NOMO-1 treated with DMSO at 0.1 percent for 48 hours (cell line): ENCODE results near the gene PA2G4.
"Not testable (repeated sequence)": the region's sequence is repeated elsewhere in the genome, so short reads cannot be mapped to it uniquely, and the experiment has no call there.

ENCODE experiments used
- DNase-seq: peaks from one replicate; lab custom pipeline; 2025; ENCODE audit not compliant: unreplicated experiment; lab: John Stamatoyannopoulos, UW

Gene PA2G4

DNA sequence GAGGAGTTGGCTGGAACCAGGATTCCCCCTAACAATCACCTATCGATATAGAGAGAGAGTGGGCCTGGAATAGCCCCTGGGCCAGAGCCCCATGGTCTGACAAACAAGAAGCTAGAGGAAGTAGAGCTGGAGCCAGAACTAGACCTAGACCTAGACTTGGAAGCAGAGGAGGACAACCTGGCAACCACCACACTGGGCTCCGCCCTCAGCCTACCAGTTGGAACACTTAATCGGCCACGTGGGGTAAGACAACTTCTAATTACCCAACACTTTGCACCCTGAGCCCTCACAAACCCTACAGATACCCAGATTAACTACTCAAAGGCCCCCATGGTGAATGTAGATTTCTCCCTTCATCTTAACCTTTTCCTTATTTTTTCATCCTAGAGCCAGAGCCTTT lies 4.6 kb upstream of the PA2G4 start:
- DNase-seq: no peak

DNA sequence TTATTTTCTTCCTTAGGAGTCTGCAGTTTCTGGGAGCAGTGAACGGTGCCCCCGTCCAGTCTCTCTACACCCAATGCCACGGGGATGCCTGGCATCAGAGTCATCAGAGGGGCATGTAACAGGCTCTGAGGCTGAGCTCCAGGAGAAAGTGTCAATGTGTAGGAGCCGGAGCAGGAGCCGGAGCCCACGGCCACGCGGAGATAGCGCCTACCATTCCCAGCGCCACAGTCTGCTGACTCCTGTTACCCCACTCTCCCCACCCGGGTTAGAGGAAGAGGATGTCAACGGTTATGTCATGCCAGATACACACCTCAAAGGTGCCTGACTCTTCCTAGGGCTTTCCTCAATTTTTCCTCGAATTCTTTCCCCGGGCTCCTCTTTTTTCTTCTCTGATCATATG lies 3.3 kb upstream of the PA2G4 start:
- DNase-seq: no peak

DNA sequence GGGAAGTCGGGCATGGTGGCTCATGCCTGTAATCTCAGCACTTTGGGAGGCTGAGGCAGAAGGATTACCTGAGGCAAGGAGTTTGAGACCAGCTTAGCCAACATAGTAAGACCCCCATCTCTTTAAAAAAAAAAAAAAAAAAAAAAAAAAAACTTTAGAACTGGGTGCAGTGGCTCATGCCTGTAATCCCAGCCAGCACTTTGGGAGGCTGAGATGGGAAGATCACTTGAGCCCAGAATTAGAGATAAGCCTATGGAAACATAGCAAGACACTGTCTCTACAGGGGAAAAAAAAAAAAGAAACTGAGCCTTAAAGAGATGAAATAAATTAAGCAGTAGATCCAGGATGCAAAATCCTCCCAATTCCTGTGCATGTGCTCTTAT lies 1.7 kb upstream of the PA2G4 start:
- no peak for DNase-seq

DNA sequence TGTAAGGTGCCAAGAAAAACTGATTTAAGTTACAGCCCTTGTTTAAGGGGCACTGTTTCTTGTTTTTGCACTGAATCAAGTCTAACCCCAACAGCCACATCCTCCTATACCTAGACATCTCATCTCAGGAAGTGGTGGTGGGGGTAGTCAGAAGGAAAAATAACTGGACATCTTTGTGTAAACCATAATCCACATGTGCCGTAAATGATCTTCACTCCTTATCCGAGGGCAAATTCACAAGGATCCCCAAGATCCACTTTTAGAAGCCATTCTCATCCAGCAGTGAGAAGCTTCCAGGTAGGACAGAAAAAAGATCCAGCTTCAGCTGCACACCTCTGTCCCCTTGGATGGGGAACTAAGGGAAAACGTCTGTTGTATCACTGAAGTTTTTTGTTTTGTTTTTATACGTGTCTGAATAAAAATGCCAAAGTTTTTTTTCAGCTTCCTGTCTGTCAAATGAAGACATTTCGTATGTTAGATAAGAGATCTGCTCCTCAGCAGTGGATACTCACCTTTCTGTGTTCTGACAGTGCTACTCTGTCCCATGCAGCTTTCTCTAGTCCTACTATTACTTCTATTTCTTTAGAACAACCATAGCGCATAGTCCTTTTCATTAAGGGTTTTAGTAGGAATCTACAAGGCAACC lies 1.2 kb upstream of the PA2G4 start:
- DNase-seq: no peak

DNA sequence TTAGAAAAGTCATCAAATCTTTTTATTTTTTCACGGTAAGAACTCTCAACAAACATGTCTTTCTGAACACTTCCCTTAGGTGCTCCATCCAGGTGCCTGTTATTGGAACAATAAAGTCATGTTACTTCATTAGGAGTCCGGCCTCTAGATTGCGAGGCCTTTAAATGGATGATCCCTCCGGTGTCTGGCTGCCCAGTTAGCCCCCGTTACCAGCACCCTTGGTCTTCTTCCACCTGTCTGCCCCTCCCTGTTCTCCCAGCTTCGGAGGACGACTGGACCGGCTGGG lies 593 bp upstream of the PA2G4 start:
- DNase-seq: no peak

DNA sequence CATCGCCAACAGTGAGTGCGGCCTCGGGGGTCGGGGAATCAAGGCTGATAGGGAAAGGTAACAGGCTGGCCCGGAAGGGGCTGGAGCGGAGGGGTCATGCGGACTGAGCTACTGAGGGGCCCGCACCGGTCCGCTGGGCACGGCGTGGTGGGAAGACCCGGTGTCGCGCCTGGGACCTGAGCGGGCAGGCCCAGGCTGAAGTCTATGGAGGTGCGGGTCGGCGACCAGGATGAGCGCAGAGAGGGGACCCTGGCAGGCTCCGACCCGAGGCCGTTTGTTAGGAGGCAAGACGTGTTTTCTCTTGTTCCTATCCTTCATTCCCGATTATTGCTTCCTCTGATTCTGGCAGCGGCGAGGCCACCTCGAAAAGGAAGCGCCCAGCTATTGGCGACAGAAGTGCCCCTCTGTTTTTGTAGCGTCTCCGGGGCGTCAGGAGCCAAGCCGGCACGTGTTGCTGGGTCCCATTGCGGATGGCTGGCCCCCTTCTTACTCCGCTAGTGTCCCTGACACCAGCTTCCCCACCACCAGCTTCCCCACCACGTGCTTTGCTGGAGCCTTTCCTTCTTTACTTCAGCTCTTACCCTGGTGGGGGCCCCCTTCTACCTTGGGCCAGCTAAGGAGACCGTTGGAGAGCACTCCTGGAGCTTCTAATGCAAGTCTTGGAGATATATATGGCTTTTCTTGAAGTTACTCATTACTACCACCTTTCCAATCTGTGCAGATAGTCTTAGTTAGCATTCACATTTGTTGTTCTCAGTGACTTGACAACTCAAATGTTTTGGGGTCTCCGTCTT lies 653 bp downstream of the PA2G4 start:
- peak; percentile 26 for DNase-seq

DNA sequence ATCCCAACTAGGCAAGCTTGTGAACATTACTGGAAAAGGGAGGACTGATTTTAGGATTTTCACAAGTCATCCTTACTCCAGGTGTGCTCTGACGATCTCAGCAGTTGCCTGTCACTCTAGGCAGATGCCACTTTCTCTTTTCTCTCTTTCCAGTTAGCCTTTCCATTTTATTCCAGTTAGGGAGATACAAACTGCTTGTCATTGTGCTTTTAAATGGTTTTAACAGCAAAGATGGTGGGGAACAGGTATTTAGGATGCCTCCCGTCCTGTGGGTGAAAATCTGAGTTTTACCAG lies 1.2 kb downstream of the PA2G4 start:
- DNase-seq: no peak

DNA sequence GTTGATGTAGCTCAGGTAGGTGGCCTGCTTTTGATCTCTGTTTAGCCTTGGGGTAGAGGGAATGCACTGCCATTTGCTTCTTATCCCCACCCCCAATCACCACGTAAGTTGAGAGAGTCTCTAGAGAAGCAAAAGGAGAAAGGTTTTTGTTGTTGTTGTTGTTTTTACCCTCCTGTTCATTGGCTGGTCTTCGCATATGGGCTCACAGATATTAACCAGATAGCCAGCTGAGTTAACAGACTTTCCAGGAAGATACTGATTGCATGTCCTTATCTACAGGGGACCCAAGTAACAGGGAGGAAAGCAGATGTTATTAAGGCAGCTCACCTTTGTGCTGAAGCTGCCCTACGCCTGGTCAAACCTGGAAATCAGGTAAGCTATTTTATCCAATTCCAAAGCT lies 2.9 kb downstream of the PA2G4 start:
- DNase-seq: no peak

DNA sequence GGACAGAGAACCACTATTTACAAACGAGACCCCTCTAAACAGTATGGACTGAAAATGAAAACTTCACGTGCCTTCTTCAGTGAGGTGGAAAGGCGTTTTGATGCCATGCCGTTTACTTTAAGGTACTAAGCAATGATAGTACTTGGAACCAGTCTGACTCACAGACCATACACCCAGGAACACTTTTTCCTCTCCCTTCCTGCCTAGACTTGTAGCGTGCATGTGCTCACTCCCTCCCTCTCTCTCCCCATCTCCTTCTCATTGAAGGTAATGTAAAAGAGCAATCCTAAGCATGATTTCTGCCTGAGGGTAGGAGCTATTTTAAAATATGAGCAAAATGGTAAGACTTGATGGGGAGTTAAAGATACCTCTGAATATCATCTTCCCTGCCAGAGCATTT lies 6.2 kb downstream of the PA2G4 start:
- no peak for DNase-seq

DNA sequence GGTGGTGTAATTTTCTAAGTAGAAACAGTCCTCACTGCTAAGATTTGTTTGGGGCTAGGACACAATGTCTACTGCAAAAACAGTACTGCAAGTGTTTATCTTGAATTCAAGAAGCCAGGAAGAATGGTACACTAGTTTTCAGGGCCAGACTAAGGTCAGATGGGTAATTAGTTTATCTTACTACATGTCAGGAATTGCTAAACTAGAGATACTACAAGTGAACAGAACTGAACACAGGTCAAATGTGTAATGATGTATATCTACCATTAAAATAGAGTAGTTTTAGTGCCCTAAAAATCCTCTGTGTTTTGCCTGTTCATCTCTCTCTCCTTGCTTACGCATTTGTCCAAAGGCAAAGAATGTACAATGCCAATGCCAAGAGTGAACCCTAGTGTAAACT lies 9.7 kb downstream of the PA2G4 start:
- DNase-seq: no peak

DNA sequence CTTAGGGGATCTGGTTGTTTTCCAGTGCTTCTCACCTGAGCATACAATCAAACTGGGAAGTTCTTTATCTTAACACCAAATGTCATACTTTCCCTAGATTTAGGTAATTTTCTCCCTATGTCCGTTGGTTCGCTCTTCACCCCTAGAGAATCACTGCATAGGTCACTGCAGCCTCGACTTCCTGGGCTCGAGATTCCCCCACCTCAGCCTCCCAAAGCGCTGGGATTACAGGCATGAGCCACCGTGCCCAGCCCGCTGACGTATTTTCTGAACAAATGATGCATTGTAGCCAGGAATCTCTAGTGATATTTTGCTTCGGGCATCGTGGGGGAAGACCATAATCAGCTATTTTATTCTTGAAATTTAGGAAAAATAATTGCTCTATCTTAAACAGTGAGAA lies 11.0 kb downstream of the PA2G4 start:
- DNase-seq: no peak

DNA sequence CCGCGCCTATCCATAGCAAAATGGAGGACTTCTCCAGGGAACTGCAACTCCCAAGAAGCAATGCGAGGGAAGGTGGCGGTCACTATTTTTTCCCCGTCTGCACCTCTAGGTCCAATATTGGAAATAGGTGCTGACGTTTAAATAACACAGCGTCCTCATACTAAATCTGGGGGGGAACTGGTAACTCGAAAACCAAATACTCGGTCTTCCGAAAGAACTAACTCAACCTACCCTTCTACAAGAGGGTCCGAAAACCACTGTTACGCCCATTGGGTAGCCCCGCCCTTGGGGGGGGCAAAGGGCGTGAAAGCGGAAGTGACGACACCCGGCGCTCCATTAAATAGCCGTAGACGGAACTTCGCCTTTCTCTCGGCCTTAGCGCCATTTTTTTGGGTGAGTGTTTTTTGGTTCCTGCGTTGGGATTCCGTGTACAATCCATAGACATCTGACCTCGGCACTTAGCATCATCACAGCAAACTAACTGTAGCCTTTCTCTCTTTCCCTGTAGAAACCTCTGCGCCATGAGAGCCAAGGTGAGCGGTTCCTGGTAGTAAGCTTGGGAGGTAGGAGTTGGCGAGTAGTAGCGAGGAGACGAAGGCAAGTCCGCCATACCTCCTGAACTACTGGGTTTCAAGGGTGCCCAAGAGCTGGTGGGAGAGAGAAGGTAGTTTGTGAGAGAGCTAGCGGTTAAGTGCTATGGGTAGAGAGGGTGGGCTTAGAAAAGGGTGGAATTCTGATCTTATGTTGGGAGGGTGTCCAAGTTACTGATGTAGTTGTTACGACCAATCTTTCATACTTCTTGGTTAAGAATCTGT lies 12.1 kb downstream of the PA2G4 start, which contains the start of gene RPL41:
Gene RPL41, plus strand, starts transcription at position 367 of the 815 bp plus-strand sequence.
- DNase-seq: peak; percentile 95

DNA sequence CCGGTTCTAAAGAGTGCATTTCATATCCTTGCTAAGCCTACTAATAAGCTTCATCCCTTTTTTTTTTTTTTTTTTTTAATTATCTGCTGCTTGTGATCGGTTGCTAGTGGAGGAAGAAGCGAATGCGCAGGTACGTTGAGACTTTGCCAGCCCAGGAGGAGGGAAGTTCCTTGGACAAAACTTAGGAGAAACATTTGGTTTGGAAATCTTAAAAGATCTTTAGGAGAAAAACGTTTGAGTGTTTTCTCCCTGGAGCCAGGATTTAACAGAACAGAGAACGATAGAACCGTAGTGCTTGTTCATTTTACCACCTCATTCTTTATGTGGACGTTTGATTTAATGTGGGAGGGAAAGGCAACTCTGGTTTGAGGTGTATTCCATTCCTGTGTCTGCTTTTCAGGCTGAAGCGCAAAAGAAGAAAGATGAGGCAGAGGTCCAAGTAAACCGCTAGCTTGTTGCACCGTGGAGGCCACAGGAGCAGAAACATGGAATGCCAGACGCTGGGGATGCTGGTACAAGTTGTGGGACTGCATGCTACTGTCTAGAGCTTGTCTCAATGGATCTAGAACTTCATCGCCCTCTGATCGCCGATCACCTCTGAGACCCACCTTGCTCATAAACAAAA lies 12.8 kb downstream of the PA2G4 start:
- not testable (repeated sequence) for DNase-seq

DNA sequence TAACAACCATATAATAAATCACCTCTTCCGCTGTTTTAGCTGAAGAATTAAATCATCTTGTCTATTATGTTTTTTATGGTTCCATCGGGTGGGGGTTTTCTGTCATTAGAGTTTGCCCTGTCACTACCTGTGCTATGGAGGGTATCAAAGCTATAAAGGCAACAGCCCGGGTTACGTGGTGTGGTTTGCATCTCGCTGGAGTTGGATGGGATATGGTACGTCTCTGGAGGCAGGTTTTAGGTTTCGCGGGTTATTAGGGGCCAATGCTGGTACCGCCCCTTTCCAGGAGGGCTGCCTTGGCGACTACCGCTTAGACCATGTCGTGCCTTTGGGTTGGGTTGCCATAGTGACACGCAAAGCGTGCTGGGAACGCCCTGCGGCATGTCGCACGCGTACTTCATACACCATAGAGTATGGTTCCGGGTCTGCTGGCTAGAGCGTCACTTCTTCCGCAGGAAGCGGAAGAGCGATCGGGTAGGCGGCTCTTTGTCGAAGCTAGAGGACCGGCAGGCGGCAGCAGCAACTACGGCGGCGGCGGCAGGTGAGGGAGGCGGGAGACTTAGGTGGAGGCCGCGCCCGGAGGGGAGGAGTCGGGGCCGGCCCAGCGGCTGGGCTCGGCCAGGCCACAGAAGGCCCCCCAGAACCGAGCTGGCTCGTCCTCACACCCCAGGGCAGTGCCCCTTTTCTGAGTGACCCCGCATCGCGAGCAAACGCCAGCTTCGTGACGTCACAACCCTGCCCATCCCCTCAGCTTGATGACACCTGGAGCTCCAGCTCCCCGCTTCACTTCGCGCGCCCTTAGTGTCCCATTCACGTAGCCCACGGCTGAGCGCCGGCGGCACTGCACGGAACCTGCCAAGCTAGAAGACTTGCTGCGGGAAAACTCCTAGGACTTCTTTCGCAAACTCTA lies 13.7 kb downstream of the PA2G4 start, which contains the start of gene ZC3H10:
Gene ZC3H10, plus strand, starts transcription at position 489 of the 910 bp plus-strand sequence. CDS start 2,297 bp downstream, outside the sequence.
- peak; percentile 99 for DNase-seq

DNA sequence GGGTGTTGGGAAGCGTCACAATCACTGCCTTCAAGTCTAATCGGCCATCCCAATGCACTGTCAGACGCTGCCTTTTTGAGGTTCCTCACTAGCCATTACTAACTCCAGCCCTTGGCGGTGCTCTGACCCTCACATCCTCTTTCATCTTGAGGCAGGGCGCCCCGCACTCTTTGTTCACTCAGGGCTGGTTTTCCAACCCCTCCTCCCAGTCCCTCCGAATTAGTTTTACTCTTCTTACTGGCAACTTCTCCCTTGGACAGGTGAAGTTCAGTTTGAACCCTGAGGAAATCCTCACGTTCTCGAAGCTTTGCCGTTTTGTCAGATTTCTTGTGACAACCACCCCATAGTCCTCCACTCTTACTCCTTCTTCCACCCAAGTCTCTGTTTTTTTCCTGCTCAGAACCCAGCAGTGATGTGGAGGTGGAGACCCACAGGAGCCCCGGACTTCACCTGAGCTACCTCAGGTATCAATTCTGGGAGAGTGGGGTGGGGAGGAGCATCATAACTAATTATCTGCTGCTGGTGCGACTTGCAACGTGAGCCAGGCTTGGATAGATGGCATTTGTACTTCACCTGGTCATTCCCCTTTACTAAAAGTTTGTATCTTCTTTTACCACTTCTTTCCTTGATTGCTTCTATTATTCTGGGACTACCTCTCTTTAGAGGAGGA lies 14.5 kb downstream of the PA2G4 start:
- peak; percentile 43 for DNase-seq

DNA sequence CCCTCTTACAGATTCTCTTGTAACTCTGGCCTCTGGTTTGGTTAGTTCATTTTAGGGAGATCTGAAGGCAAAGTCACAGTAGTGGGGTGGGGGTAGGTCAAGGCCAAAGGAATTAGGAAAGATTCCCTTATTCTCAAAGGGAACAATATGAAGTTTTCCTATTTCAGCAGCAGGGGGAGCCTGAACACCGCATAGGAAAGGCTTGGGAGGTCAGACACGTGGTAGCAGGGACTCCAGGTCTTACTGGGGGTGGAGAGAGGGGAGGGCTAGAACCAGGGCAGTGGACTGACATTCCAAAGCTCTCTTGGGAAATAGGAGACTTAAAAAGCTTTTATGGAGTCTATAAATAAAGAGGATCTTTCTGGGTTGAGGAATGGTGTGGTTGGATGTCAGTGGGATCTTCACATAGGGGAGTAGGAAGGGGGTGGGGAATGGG lies 15.0 kb downstream of the PA2G4 start:
- DNase-seq: peak; percentile 78

DNA sequence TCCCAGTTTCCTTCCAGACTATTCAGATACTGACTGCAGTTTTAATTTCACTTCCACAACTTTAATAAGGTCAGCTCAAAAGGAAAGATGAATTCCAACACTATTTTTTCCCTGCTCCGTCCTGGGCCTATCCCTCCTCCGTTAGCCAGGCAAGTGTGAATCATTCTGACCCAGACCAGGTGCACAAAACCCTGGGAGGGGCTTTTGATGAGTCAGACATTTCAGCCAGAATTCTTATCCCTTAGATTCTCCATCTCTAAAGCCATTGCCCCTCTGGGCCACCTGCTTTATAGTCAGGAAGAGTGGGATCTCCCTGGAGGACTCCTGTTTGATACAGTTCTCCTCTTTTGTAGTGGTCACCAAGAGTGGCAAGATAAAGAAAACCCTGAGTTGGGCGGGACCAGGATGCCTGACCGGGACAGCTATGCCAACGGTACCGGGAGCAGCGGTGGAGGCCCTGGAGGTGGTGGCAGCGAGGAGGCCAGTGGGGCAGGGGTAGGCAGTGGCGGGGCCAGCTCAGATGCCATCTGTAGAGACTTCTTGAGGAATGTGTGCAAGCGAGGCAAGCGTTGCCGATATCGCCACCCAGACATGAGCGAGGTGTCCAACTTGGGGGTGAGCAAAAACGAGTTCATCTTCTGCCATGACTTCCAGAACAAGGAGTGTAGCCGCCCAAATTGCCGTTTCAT lies 15.9 kb downstream of the PA2G4 start:
- DNase-seq: no peak

DNA sequence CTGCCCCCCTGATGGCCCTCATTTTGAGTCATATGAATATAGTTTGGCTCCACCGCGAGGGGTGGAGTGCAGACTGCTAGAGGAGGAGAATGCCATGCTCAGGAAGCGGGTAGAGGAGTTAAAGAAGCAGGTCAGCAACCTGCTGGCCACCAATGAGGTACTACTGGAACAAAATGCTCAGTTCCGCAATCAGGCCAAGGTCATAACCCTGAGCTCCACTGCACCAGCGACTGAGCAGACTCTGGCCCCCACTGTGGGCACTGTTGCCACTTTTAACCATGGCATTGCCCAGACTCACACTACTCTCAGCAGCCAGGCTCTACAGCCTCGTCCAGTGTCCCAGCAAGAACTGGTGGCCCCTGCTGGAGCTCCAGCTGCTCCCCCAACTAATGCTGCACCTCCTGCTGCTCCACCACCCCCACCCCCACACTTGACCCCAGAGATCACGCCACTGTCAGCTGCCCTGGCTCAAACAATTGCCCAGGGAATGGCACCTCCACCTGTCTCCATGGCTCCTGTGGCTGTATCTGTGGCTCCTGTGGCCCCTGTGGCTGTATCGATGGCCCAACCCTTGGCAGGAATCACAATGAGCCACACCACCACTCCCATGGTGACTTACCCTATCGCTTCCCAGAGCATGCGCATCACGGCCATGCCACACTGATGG lies 17.0 kb downstream of the PA2G4 start:
- no peak for DNase-seq

DNA sequence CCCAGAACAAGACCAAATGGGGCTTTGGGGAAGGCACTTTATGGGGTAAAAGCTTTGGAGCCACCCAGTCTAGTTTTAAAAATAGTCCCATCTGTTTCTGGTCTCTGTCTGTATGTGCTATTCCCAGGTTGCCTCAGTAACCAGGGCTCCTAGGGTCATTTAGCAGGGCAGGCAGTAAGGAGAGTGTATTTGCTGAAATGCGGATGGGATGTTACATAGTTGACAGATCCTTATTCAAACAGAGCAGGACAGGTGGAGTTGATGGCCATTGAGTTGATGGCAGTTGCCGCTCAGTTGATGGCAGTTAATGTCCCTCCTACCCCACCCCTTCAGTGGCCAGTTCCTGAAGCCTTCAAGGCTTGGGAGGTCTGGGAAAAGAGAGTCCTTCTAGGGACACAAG lies 18.3 kb downstream of the PA2G4 start:
- no peak for DNase-seq
